Thoracic aorta endothelial cell (primary cell): ENCODE results near the gene PFKM. TPM values are rescaled to one million over a fixed set of nuclear protein-coding genes. Genes with fewer than 3 reads are reported as not detected.

Source experiments
- small RNA-seq: library from RNA; depleted of rRNA; stranded (forward); fragments of <200 nt; gene quantifications from one replicate; pipeline ENCODE3, GENCODE V24; 2012
- total RNA-seq: library from RNA; depleted of rRNA; stranded (reverse); fragments of >200 nt; gene quantifications from 2 replicates; pipeline ENCODE4 v1.2.3, GENCODE V29; 2012

Gene PFKM
- 70.7 and 73.5 TPM in 2 replicates for total RNA-seq

GRCh38 chr12:48119078-48119833 is at the start of gene PFKM:
PFKM (plus strand) TSS chr12:48119364; CDS start chr12:48122775, 3,411 bp downstream.

GRCh38 chr12:48105867-48106680 is 13.1 kb upstream of the PFKM start, which contains the start of gene SENP1:
SENP1 (minus strand) TSS chr12:48106079; CDS start chr12:48101472, 4,607 bp downstream.

GRCh38 chr12:48157018-48157888 is 38.1 kb downstream of the PFKM start, which contains the start of gene ASB8:
ASB8 (minus strand) TSS chr12:48157515; CDS start chr12:48153496, 4,019 bp downstream.

GRCh38 chr12:48183091-48183875 is 64.1 kb downstream of the PFKM start, which contains the start of gene CCDC184:
CCDC184 (plus strand) TSS chr12:48183644; CDS start chr12:48184123, 479 bp downstream.

Small RNAs within 50 kb of the gene (small RNA-seq; reads per million reads assigned to genes)
- gene MIR6505 = 1.3 reads per million, percentile 30 among the genes with 10 or more reads in this experiment
- not detected for gene RNU6-1203P

Other genes with a start within 250 kb of the PFKM start
- gene VDR, start 214.4 kb upstream of the PFKM start, total RNA-seq = 0.80 and 1.1 TPM in 2 replicates
- gene TMEM106C, start 155.8 kb upstream of the PFKM start, total RNA-seq = 62.0 and 104 TPM in 2 replicates
- not detected in 2 replicates for gene COL2A1, start 114.9 kb upstream of the PFKM start, total RNA-seq
- 36.9 and 37.1 TPM in 2 replicates for gene SENP1, start 13.3 kb upstream of the PFKM start, total RNA-seq
- gene ASB8, start 38.2 kb downstream of the PFKM start, total RNA-seq = 25.1 and 25.4 TPM in 2 replicates
- gene CCDC184, start 64.3 kb downstream of the PFKM start, total RNA-seq = 0.13 and 0.36 TPM in 2 replicates
- gene OR10AD1, start 83.9 kb downstream of the PFKM start, total RNA-seq = not detected in 2 replicates
- gene ZNF641, start 231.6 kb downstream of the PFKM start, total RNA-seq = 3.4 and 6.6 TPM in 2 replicates